Stimulated activated naive CD4-positive, alpha-beta T cell (primary cell): ENCODE measurements around the gene KCNQ1.

Source experiments
- DNase-seq, 6 experiments: peaks; one replicate each; lab custom pipeline; 2025; lab: John Stamatoyannopoulos, UW

The KCNQ1 gene

DNA sequence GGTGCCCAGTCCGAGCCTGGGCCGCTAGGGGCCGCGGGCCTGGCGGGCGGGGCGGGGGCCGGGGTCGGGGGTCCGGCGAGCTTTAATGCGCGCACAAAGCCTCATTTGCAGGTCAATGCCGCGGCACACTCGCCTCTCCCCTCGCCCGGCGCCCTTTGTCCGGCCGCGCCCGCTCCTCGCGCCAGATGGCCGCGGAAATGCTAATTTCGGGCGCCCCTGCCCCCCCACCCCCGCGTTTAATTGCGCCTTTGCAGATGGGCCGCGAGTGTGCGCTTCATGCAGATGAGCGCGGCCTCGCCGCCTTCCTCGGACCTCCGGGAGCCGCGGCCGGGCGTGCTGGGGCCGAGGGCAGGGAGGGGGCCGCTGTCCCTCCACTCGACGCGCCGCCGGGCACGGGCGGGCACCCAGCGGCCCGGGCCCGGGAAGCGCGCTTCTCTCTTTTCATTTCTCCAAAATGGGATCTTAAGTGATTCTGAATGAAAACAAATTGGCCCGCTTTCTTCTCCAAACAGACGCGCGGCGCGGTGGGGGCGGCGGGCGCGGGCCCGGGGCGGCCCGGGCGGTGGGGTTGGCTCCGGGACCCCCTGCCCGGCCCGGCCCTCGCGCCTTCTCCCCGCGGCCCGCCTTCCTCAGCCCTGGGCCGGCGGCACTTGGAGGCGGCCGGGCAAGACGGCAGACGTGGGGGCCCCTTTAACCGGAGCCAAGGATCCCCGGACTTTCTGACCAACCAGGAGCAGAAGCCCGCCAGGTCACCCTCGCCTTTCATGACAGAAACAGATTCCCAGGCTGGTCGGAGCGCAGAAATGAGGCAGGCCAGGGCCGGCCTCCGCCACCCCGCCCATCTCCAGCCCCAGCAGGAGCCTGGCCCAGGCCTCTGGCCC, 417.8 kb downstream of the KCNQ1 start:
- DNase-seq, result no peak

DNA sequence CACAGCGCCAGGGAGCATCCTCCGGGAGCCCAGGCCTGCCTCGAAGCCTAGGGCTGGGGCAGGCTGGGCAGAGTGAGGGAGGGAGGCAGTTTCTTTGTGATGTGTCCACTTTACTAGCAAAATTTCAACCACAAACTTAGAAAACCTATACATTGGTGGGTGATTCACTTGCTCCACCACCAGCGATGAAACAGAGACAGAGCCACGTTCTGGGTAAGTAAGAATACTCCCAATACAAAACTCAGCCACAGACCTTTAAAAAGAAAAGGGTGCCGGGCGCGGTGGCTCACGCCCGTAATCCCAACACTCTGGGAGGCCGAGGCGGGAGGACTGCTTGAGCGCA, 418.4 kb downstream of the KCNQ1 start:
- no peak for DNase-seq

DNA sequence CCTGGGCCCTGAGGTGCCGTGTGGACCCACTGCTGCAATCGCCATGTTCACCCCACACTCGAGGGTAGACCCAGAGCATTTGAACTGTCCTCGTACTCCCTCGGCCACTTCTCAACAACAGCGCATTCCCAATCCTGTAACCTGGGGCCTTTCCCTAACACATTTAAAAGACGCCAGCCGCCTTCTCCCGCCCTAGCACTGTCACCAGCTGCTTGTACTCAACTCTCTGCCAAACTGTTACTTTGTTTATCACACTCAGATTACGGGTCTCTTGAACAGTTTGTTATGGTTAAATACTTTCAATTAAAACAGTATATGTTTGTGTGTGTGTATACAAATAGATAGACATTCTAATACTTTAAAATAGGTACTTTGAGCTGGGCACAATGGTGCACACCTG, 420.1 kb downstream of the KCNQ1 start:
- DNase-seq, result no peak

DNA sequence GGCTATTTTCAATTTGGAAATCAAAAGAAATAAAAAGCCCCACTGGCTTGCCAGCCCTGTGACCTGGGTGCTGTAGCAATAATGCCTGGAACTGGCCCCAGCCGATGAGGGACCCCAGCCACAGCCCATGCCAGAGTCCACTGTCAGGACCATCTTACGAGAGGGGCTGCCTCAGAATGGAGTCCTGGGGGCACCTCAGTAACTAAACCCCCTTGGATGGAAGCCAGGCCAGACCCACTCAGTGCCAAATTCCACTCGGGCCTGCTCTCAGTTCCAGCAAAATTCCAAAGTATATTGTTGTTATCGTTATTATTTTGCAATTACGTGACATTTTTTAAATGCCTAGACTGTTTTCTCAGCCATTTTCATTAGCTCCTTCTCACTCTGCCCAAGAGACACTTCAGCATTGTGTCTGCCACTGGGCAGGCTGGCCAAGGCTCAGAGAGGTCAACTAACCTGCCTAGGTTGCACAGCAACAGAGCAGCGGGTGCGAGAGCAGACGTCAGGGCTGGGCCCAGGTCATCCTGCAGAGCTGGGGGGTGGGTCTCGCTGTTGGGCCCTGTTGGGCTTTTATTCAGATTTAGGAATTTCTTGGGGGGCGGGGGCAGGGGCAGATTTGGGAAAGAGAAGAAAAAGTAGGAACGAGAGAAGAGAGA, 421.2 kb downstream of the KCNQ1 start:
- DNase-seq, result no peak

DNA sequence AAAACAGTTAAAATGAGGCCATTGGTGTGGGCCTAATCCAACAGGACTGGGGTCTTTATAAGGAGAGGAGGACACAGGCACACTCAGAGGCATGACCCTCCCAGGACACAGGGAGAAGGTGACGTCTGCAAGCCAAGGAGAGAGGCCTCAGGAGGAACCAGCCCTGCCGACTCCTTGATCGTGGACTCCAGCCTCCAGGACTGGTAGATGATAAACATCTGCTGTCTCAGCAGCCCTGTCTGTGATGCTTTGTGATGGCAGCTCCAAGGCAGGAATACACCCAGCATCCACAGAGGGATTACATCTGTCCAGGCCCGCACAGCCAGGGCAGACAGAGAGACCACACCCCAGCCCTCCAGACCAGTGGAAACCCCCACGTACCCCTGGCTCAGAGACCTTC, 422.3 kb downstream of the KCNQ1 start:
- no peak for DNase-seq

DNA sequence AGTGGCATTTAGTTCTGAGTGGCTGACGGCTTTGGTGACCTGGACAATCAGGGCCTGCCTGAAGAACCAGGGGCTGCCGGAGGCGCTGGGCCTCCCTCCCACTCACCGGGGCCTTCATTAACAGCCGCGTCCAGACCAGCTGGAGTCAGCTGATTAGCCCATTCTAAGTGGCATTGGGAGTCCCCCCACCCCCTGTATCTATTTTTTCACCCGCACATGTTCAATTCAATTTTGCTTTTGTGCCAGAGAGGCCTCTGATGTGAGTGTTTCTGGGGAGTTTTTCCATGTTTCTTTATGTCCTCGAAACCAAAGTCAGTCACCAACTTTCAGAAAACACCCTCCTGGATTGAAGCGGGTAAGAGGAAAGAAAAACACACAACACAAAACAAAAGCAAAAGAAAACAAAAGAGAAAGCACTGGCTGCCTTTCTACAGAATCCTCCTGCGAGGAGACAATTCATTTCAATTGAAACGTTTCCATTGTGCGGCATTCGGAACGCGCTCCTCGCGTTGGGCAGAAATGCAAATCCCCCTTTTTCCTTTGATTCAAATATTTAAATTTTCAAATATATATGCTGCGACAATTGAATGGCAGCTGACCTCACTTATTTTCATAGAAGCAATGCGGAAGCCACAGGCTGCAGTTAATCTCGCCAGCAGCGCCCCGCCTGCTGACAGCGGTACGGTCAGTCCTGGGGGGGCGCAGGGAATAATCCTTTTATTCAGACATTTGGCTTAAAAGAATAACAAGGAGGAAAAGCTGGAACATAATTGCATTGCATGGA, 423.1 kb downstream of the KCNQ1 start:
- no peak for DNase-seq

DNA sequence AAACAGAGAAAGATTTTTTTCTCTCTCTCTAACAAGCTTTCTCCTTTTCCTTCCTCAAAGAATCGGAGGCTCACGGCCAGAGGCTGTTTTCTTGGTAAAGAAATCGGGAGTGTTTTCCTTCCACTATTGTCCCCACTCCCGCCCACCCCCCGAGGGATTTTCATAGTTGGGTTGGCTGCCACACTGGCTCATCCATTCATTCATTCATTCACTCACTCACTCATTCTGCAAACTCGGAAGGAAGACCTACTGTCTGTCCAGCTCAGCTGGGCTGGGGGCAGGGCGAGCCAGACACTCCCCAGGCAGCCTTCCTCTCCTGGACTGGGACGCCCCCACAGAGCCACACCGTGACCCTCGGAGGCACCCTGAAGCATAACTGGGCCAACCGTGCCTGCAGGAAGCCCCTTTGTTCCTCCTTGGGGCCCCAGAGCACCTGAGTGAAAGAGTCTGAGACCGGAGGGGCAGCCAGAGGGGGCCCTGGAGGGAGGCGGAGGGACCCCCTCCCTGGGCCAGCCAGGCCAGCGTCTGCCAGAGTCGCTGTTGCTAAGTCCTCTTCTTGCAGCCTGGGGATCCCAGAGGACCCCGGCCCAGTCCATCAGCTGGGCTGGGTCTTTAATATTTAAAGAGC, 423.8 kb downstream of the KCNQ1 start:
- DNase-seq, result no peak

DNA sequence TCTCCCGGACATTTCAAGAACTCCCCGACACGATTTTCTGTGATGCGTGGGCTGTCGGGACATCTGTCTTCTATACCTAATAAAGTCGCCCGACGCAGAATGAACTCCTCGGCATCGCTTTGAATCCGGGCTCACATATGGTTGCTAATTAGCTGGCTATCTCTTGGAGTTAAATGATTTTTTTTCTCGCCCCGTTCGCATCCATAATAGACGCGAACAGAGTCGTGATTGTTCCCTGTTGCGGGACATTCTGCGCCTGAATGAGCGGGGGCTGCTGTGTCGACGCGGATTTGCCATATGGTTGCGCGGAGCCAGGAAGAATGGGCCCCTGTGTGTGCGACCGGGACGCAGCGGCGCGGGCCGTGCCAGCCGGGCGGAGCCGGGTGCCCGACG, 424.3 kb downstream of the KCNQ1 start:
- no peak for DNase-seq

DNA sequence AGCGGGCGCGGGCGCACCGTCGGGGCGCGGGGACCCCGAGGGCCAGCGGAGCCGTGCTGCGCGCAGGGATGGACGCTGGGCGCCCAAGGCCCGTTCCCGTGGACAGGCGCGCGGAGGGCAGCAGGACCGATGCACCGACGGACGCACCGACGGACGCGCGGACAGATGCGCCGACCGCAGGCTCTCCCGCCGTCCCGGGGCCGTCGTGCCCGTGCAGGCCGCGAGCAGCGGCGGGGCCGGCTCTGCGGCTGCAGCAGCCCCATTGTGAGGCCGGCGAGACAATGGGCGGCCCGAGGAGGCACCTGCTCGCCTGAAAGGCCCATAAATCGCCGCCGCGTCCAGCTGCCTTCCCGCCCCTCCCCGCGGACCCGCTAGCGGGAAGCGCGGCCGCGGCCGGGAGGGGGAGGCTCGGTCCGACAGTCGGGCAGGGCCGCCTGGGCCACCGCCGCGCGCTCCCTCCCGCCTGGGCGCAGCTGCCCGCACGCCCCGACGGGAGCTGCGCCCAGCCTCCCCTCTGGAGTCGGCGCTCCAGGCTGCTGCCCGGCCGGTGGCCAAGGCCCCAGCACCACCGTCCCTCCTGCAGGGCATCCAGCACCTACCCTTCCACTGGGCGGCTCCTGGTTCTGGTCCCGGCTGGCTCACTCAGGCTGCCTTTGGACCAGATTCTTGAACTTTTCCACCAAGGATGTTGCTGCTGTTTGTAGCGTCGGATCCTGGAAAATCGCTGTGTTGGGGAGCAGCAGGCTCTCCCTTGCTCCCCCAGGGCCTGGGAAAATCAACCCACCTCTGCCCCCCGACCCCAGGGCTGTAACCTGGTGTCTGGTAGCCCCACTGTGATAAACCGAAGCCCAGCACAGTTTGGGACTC, 425.0 kb downstream of the KCNQ1 start:
- no peak for DNase-seq

DNA sequence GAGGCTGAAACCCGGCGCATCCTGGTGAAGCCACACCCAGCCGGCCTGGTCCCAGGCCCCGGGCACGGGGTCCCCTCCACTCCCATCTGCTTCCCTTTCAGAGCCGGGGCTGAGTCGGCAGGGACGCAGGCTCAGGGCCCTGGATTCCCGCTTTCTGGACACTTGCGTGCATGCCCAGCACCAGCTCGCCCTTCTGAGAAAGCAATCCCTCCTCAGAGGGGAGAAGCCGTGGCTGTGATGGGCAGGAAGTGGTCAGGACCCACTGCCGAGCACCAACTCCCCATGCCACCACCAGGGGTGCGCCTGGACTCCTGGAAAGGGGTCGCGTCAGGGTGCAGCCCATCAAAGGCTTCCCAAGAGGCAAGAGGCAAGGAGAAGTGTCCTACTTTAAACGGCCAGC, 425.7 kb downstream of the KCNQ1 start:
- DNase-seq, result no peak

DNA sequence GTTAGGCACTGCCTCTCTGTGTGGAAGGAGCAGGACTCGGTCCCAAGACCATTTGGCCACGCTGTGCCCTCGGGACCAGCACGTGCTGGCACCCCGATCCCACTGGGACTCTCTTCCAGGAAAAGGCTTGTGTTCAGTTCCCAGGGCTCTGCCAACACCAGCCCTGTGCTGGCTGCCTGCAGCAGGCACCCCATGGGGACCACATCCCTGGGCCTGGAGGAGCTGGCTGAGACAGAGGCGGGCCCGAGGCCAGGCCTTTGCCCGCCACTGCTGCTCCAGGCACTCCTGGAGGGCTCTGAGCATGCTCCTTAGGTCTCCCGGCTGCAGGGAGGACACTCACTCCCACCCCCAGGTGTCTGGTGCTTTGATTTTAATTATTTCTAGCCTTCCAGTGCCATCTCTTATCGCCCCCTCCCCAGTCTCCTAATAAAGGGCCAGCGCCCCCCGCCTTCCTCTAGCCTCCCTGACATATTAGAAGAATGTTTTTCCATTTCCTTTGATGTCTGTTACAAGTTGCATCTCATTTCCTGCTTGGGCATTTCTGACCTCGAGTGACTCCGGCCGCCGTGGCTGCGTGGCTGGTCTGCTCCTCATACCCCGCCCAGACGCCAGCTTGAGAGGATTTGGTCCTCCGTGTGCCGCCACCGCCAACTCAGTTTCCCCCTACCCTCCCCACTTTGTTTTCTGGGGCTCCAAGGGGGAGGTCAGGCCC, 426.3 kb downstream of the KCNQ1 start:
- DNase-seq, result no peak

DNA sequence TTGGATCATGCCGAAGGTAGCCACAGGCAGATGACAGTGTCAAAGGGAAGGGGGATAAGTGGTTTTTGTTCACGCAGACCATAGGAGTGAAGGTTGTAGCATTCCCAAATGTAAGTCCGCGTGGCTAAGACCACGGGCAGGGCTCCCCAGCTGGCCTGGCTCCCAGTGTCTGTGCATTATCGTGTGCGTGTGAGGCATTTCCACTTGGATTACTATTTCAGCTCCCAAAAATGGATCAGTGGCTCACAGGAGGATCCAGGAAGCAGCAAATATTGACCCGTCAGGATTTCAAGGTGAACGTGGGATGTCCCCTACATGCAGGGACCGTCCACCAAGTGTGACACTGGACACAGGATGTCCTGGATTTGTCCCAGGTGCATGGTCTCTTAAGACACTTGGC, 430.2 kb downstream of the KCNQ1 start:
- DNase-seq, result no peak

DNA sequence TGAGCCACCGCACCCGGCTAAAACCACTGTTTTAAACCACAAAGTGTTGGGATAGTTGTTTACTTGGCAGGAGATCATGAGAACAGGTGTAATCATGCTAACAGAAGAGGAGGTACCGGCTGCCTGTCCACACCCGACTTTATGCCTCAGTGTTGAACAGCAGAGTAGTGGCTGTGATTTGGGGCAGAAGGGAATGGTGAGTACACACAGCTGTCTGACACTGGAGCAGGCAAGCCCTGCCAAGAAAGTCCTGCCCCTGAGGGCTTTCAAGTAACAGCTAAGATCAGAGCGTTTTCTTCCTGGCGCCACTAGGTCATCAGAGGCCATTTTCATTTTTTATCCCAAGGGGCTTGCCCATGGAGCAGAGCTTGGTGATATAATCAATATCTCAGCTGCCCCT, 432.7 kb downstream of the KCNQ1 start:
- no peak for DNase-seq

DNA sequence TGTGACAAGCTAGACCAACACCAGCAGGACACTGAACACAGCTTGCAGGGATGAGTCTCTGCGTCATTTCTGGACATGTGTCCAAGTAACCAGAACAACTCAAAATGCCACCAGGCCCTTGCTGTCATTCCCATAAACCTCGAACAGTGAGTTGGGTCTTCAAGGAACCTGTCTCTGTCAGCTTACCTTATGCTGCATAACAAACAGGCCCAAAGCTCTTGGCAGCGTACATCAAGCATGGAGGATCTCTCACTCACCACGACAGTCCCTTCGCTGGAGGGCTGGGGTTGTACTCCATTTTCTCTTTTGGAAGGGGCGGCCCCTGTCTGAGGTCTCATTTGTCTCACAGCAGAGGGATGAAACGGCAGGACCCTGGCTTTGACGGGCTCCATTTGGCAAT, 434.0 kb downstream of the KCNQ1 start:
- DNase-seq, result no peak

DNA sequence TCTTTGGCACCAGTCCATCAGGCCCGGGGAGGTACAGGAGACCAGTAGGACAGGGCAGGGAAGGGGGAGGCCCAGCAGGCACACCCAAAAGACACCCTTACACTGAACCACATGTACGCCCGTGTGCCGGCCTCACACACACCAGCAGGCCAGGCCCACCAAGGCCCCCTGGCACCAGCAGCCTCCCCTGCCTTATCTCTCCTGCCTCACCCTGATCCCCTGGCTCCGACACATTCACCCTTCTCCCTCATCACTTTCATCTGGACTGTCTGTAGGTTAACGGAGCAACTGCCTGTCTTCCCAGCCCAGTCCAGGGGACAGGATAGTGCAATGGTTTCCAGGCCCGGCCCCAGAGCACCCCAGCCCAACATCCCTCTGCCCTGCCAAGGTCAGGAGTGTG, 435.8 kb downstream of the KCNQ1 start:
- DNase-seq, result no peak

DNA sequence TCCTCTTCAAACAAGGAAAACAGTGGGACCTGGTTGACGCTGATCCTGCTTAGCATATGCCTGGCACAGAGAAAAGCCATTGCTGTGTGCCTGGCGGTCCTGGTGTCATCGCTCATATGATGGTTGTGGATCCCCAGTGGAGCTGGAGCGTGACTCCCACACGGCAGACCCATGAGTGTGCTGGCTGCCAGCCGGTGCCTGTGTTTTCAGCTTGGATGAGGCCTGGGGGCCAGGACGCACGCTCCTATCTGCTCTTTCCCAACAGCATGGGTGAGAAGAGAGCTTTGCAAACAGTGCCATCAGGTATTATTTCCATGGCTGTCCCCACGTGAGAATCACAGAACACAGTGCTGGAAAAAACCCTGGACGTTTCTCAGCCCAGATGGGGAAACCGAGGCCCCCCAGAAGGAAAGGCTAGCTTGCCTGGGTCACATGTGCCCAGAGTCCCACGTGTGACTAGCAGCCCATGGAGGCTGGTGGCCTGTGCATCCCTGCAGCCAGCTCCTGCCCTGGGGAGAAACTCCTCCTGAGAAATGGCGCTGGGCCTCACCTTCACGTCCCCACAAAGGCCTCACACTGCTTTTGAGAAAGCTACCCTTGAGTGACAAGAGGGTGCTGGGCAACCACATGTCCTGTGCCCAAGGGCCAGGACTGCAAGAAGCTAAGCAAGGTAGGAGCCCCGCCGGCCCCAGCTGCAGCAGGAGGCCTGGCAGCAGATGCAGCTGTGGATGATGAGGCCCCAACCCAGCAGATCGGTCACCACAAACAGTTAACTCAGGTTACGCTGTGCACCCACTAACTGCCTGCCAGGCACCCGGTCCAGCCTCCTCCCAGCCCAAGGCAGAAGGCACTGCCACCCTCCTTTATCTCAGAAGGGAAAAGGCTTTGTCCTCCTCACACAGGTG, 436.5 kb downstream of the KCNQ1 start:
- DNase-seq, result no peak

DNA sequence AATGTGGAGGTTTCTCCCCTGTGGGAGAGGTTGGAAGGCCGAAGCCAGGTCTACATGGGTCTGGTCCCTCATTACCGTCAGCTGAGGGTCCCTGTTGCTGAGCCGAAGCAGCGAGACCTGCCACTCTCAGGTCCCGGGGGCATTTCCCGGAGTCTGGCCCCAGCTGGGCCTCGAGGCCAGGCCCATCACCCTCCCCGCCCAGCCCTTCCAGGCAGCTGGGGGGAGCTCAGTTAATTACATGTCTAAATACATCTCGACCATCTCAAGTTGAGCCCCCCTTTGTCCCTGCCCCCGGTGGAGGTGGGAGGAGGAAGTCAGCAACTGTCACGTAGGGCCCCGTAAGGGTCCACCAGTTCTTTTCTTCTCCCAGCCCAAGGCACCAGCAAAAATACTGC, 437.2 kb downstream of the KCNQ1 start:
- no peak for DNase-seq

DNA sequence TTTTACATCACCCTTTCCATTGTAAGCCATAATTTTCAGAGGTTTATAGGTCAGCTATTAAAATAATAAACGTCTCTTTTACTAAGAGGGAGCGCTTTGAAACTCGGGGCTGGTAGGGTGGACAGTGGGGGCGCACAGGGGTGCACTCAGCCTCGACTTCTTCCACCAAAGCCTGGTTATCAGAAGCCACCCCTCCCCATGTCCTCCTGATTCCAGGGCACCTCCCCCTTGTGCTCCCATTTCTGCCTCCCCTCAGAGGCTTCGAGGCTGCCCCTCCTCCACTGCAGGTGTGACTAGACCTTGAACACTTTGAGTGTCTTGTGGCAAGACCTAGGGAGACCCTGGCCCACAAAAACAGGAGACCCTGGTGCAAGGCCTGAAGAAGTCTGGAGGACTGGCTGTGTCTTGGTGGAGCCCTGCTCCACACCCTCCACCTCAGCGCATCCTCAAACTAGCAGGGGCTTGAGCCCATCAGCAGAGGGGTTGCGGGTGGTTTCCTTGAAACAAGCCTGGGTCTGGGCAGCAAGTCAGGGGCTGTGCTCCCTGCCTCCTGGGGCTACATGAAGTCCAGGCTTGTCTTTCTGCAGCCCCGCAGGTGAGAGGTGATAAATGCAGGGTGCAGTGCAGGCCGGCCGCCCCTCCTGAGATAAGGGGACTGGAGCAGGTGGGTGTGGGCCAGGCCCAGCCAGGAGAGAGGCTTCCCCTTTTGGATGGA, 437.7 kb downstream of the KCNQ1 start:
- no peak for DNase-seq

DNA sequence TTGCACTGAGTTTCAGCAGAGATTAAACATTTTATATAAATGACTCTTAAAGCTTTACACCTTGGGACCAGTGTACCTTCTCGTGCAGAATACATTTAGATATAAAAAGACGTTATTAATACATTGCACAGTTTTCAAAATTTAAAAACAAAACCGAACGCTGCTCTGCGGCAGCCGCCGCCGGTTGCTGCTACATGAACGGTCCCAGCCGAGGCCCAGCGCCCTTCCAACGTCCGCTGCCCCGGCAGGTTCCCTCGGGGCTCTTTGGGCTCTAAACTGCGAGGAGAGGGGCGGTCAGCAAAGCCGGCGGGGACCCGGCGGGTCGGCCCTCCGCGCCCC, 438.8 kb downstream of the KCNQ1 start:
- DNase-seq, result peak in 1 of 6 experiments; percentile 12
